AG08396 (cell line): ENCODE measurements around the gene PROC.
"Not testable (repeated sequence)": the region's sequence is repeated elsewhere in the genome, so short reads cannot be mapped to it uniquely, and the experiment has no call there.

Source experiments
- DNase-seq: peaks from one replicate; pipeline ENCODE4 v3.0.0; 2012; ENCODE audit warnings: low spot score, mixed read lengths

The PROC gene

GRCh38 chr2:127394492-127394891, 23.7 kb upstream of the PROC start:
- DNase-seq = no peak

GRCh38 chr2:127397568-127398238, 20.5 kb upstream of the PROC start:
- DNase-seq = no peak

GRCh38 chr2:127398239-127398590, 20.0 kb upstream of the PROC start:
- peak; percentile 94 for DNase-seq

GRCh38 chr2:127400533-127400896, 17.7 kb upstream of the PROC start:
- no peak for DNase-seq

- DNase-seq = no peak
Measured at GRCh38 chr2:127400897-127401756, 17.1 kb upstream of the PROC start.

- DNase-seq = no peak
Measured at GRCh38 chr2:127401757-127402695, 16.2 kb upstream of the PROC start.

GRCh38 chr2:127403460-127403859, 14.8 kb upstream of the PROC start:
- DNase-seq = no peak

- no peak for DNase-seq
Measured at GRCh38 chr2:127404466-127405254, 13.6 kb upstream of the PROC start.

- no peak for DNase-seq
Measured at GRCh38 chr2:127405255-127405610, 13.0 kb upstream of the PROC start.

GRCh38 chr2:127406454-127406853, 11.8 kb upstream of the PROC start:
- DNase-seq = no peak

- DNase-seq = no peak
Measured at GRCh38 chr2:127407091-127407490, 11.1 kb upstream of the PROC start.

GRCh38 chr2:127407661-127408003, 10.6 kb upstream of the PROC start:
- DNase-seq = no peak

- peak; percentile 97 for DNase-seq
Measured at GRCh38 chr2:127408004-127408806, 10.0 kb upstream of the PROC start.

- DNase-seq = no peak
Measured at GRCh38 chr2:127408807-127409099, 9.5 kb upstream of the PROC start.

- not testable (repeated sequence) for DNase-seq
Measured at GRCh38 chr2:127409716-127410115, 8.5 kb upstream of the PROC start.

- peak; percentile 74 for DNase-seq
Measured at GRCh38 chr2:127410871-127411652, 7.2 kb upstream of the PROC start.

GRCh38 chr2:127411653-127412369, 6.4 kb upstream of the PROC start:
- DNase-seq = no peak

- no peak for DNase-seq
Measured at GRCh38 chr2:127413200-127413599, 5.0 kb upstream of the PROC start.

- no peak for DNase-seq
Measured at GRCh38 chr2:127413782-127414637, 4.2 kb upstream of the PROC start.
